H1 (cell line): ENCODE measurements around the gene PIK3CA. TPM values are rescaled to one million over a fixed set of nuclear protein-coding genes. Genes with fewer than 3 reads are reported as not detected.

ENCODE experiments used
- CTCF ChIA-PET: fragments of 300-600 bp; sonication (Branson Sonifier 250); formaldehyde crosslinking; loops from one replicate; lab custom pipeline; 2021; ENCODE audit not compliant: partially characterized antibody; lab: Charles Lee
- POLR2A ChIA-PET: fragments of 300-600 bp; sonication (Branson Sonifier 250); formaldehyde crosslinking; loops from one replicate; lab custom pipeline; 2021; ENCODE audit warnings: inconsistent platforms; ENCODE audit not compliant: partially characterized antibody; lab: Charles Lee
- DNase-seq, 2 experiments: peaks; one replicate each; pipeline versions ENCODE4 v3.0.0 to v3.0.0-alpha.2; 2010 to 2022; ENCODE audit warnings: low spot score in 2 of 2, low read depth in 1 of 2, mixed read lengths in 1 of 2
- FAIRE-seq: peaks from 2 replicates; lab custom pipeline; 2011; peaks lifted over from hg19 to GRCh38; lab: Jason Lieb, UNC
- H2AFZ ChIP-seq: 2 replicates; pipeline ENCODE4 v1.8.1; 2012; ENCODE audit warnings: low read length, inconsistent platforms
- H2AK5ac ChIP-seq: 2 replicates; pipeline ENCODE4 v1.6.1; 2013; ENCODE audit warnings: low read depth, low read length
- H2BK120ac ChIP-seq: replicated peaks from 2 replicates; pipeline ENCODE3; 2013; ENCODE audit warnings: low read depth, low read length, inconsistent platforms
- H2BK12ac ChIP-seq: 2 replicates; pipeline ENCODE4 v1.6.1; 2013; ENCODE audit warnings: low read depth, low read length
- H2BK15ac ChIP-seq: 2 replicates; pipeline ENCODE4 v1.6.1; 2013; ENCODE audit warnings: low read length
- H2BK20ac ChIP-seq: 2 replicates; pipeline ENCODE4 v1.6.1; 2013; ENCODE audit warnings: low read length
- H2BK5ac ChIP-seq: 2 replicates; pipeline ENCODE4 v1.6.1; 2013; ENCODE audit warnings: low read depth, low read length
- H3K14ac ChIP-seq: 2 replicates; pipeline ENCODE4 v1.6.1; 2013; ENCODE audit warnings: inconsistent platforms; ENCODE audit not compliant: insufficient read length
- H3K18ac ChIP-seq: 2 replicates; pipeline ENCODE4 v1.6.1; 2013; ENCODE audit warnings: low read length; ENCODE audit errors: extremely low read depth
- H3K23ac ChIP-seq: 2 replicates; pipeline ENCODE4 v1.6.1; 2013; ENCODE audit warnings: inconsistent platforms; ENCODE audit not compliant: insufficient read length
- H3K23me2 ChIP-seq: 2 replicates; pipeline ENCODE4 v1.6.1; 2013; ENCODE audit warnings: low read depth, low read length
- H3K27ac ChIP-seq: 2 replicates; pipeline ENCODE4 v1.6.1; 2011; ENCODE audit warnings: low read depth, low read length, inconsistent platforms
- H3K27me3 ChIP-seq, 4 experiments: replicated peaks in 1 of 4; 1 replicate in 1 of 4; 2 replicates in 3 of 4; pipeline versions ENCODE4 v1.6.1 to v1.8.1; 2011 to 2013; ENCODE audit warnings: low read length in 3 of 4, mild to moderate bottlenecking in 3 of 4, inconsistent platforms in 2 of 4, mixed read lengths in 2 of 4, moderate library complexity in 1 of 4; ENCODE audit not compliant: control insufficient read depth in 3 of 4, insufficient read depth in 3 of 4; ENCODE audit errors: extremely low read depth in 1 of 4
- H3K36me3 ChIP-seq, 4 experiments: 2 replicates each; pipeline versions ENCODE4 v1.6.1 to v1.8.1; 2011 to 2013; ENCODE audit warnings: mild to moderate bottlenecking in 4 of 4, low read length in 3 of 4, moderate library complexity in 2 of 4, control low read depth in 1 of 4, inconsistent platforms in 1 of 4; ENCODE audit not compliant: insufficient read depth in 4 of 4, control insufficient read depth in 2 of 4
- H3K4ac ChIP-seq: replicated peaks from 2 replicates; pipeline ENCODE3; 2013; ENCODE audit warnings: low read length, low read depth, mixed read lengths, inconsistent platforms; ENCODE audit not compliant: insufficient read length
- H3K4me1 ChIP-seq, 4 experiments: replicated peaks in 1 of 4; 1 replicate in 1 of 4; 2 replicates in 3 of 4; pipeline versions ENCODE4 v1.6.1 to v1.8.1; 2011 to 2013; ENCODE audit warnings: low read length in 3 of 4, inconsistent platforms in 2 of 4, mixed read lengths in 1 of 4; ENCODE audit not compliant: insufficient read depth in 4 of 4, control insufficient read depth in 3 of 4
- H3K4me2 ChIP-seq, 2 experiments: 2 replicates each; pipeline versions ENCODE4 v1.6.1 to v1.8.1; 2011 to 2013; ENCODE audit warnings: low read depth in 2 of 2, low read length in 2 of 2, control low read depth in 1 of 2, inconsistent platforms in 1 of 2, mild to moderate bottlenecking in 1 of 2; ENCODE audit not compliant: insufficient read depth in 1 of 2
- H3K4me3 ChIP-seq, 4 experiments: fragments of 200-600, 300-600 bp in 1 of 4; sonication (generic), shearing (Covaris generic), sonication (Bioruptor Twin) in 1 of 4; 2 replicates each; pipeline versions ENCODE4 v1.5.1 to v1.8.1; 2011 to 2016; ENCODE audit warnings: low read length in 4 of 4, low read depth in 3 of 4, control low read depth in 2 of 4, inconsistent platforms in 2 of 4, mild to moderate bottlenecking in 2 of 4, mixed read lengths in 1 of 4, moderate library complexity in 1 of 4; ENCODE audit not compliant: insufficient read depth in 2 of 4; ENCODE audit errors: extremely low read depth in 1 of 4
- H3K56ac ChIP-seq: replicated peaks from 2 replicates; pipeline ENCODE3; 2013; ENCODE audit warnings: low read depth, mild to moderate bottlenecking, mixed read lengths, low read length, inconsistent platforms; ENCODE audit not compliant: insufficient read length
- H3K79me1 ChIP-seq: 2 replicates; pipeline ENCODE4 v1.6.1; 2013; ENCODE audit warnings: low read depth, low read length, control low read depth
- H3K79me2 ChIP-seq, 2 experiments: 2 replicates each; pipeline versions ENCODE4 v1.6.1 to v1.8.1; 2012 to 2013; ENCODE audit warnings: low read length in 2 of 2, mild to moderate bottlenecking in 2 of 2, inconsistent platforms in 1 of 2; ENCODE audit not compliant: insufficient read depth in 2 of 2, control insufficient read depth in 1 of 2
- H3K9ac ChIP-seq, 4 experiments: replicated peaks in 1 of 4; 1 replicate in 1 of 4; 2 replicates in 3 of 4; pipeline versions ENCODE4 v1.6.1 to v1.8.1; 2011 to 2013; ENCODE audit warnings: low read depth in 3 of 4, low read length in 3 of 4, control low read depth in 2 of 4, mild to moderate bottlenecking in 2 of 4, moderate library complexity in 2 of 4, inconsistent platforms in 1 of 4; ENCODE audit errors: extremely low read depth in 1 of 4
- H3K9me3 ChIP-seq, 2 experiments: 2 replicates each; pipeline versions ENCODE4 v1.6.1 to v1.8.1; 2012 to 2013; ENCODE audit warnings: mild to moderate bottlenecking in 2 of 2, moderate library complexity in 2 of 2, control low read depth in 1 of 2, inconsistent platforms in 1 of 2, low read depth in 1 of 2, low read length in 1 of 2, mixed read lengths in 1 of 2; ENCODE audit not compliant: insufficient read depth in 2 of 2
- H4K20me1 ChIP-seq, 2 experiments: replicated peaks in 1 of 2; 2 replicates each; pipeline versions ENCODE3 to v1.8.1; 2011 to 2013; ENCODE audit warnings: inconsistent platforms in 2 of 2, low read length in 2 of 2, mild to moderate bottlenecking in 1 of 2; ENCODE audit not compliant: insufficient read depth in 2 of 2, control insufficient read depth in 1 of 2
- H4K5ac ChIP-seq: 2 replicates; pipeline ENCODE4 v1.6.1; 2013; ENCODE audit warnings: low read length, low read depth, mixed read lengths, inconsistent platforms; ENCODE audit not compliant: insufficient read length
- H4K8ac ChIP-seq: 2 replicates; pipeline ENCODE4 v1.8.0; 2013; ENCODE audit warnings: mild to moderate bottlenecking, moderate library complexity, low read length, inconsistent platforms; ENCODE audit not compliant: insufficient read depth; ENCODE audit errors: extremely low read depth
- H4K91ac ChIP-seq: replicated peaks from 2 replicates; pipeline ENCODE3; 2013; ENCODE audit warnings: low read length, mixed read lengths, inconsistent platforms; ENCODE audit not compliant: insufficient read length
- ASH2L ChIP-seq: fragments of 200-600, 300-600 bp; sonication (generic); IDR thresholded peaks from one replicate; pipeline ENCODE4 v1.7.1; 2017; ENCODE audit warnings: low read length
- BCL11A ChIP-seq, 2 experiments: IDR thresholded peaks; one replicate each; pipeline ENCODE4 v1.6.1; 2011; ENCODE audit warnings: low read depth in 2 of 2, low read length in 2 of 2, mild to moderate bottlenecking in 2 of 2
- BRCA1 ChIP-seq: IDR thresholded peaks from 2 replicates; pipeline ENCODE4 v1.6.1; 2012; ENCODE audit warnings: low read depth, low read length, improper control_type of control experiment
- CHD2 ChIP-seq: IDR thresholded peaks from 2 replicates; pipeline ENCODE4 v1.6.1; 2012; ENCODE audit warnings: low read length, improper control_type of control experiment
- E2F6 ChIP-seq: IDR thresholded peaks from 2 replicates; pipeline ENCODE4 v1.6.1; 2012; ENCODE audit warnings: inconsistent platforms
- GTF2F1 ChIP-seq: IDR thresholded peaks from 2 replicates; pipeline ENCODE4 v1.6.1; 2012; ENCODE audit warnings: low read depth, low read length, improper control_type of control experiment, borderline replicate concordance
- HDAC6 ChIP-seq: IDR thresholded peaks from one replicate; pipeline ENCODE4 v1.7.1; 2012; ENCODE audit warnings: low read depth, mild to moderate bottlenecking, inconsistent platforms, low read length, moderate library complexity
- KDM5A ChIP-seq: fragments of 200-600 bp; IDR thresholded peaks from 2 replicates; pipeline ENCODE4 v1.7.1; 2012; ENCODE audit warnings: mild to moderate bottlenecking, low read length, inconsistent platforms, mixed read lengths
- POLR2AphosphoS5 ChIP-seq: IDR thresholded peaks from 2 replicates; pipeline ENCODE4 v1.6.1; 2011; ENCODE audit warnings: low read depth, low read length
- SAP30 ChIP-seq: fragments of 300-600 bp; sonication (generic); IDR thresholded peaks from 2 replicates; pipeline ENCODE4 v1.7.1; 2012; ENCODE audit warnings: low read length, moderate library complexity, mild to moderate bottlenecking, inconsistent platforms; ENCODE audit not compliant: insufficient read depth, insufficient replicate concordance
- SP2 ChIP-seq: IDR thresholded peaks from 2 replicates; pipeline ENCODE4 v1.6.1; 2012; ENCODE audit warnings: mild to moderate bottlenecking, low read length, inconsistent platforms
- TBP ChIP-seq: IDR thresholded peaks from 2 replicates; pipeline ENCODE4 v1.6.1; 2011; ENCODE audit warnings: low read depth, low read length, improper control_type of control experiment
- USF2 ChIP-seq: IDR thresholded peaks from 2 replicates; pipeline ENCODE4 v1.6.1; 2011; ENCODE audit warnings: low read length, improper control_type of control experiment
- YY1 ChIP-seq: IDR thresholded peaks from 2 replicates; pipeline ENCODE4 v1.6.1; 2011; ENCODE audit warnings: low read depth, mild to moderate bottlenecking, low read length
- WGBS, 2 experiments: shearing (Covaris generic) in 1 of 2; methylation state at CpG; one replicate each; pipeline versions ENCODE4 v1.1.6 to v1.1.7; 2013 to 2015; ENCODE audit warnings: low lambda C conversion rate in 2 of 2, mixed read lengths in 2 of 2, inconsistent platforms in 1 of 2, low coverage in 1 of 2, missing lambda C conversion rate in 1 of 2; ENCODE audit not compliant: insufficient replicate concordance in 2 of 2, insufficient coverage in 1 of 2, insufficient read length in 1 of 2; ENCODE audit errors: extremely low coverage in 1 of 2, missing lambda C conversion rate in 1 of 2; 5-methylcytosine and 5-hydroxymethylcytosine counted together
- polyA plus RNA-seq, 7 experiments: library from polyadenylated mRNA; depleted of rRNA in 3 of 7; stranded (reverse) in 5 of 7; unstranded in 2 of 7; fragments of >200 nt in 5 of 7; fragments of 200-250 nt in 2 of 7; gene quantifications; 1 replicate in 5 of 7; 2 replicates in 1 of 7; 4 replicates in 1 of 7; pipeline versions ENCODE4 v1.2.1 to v1.2.3, GENCODE V29; 2011 to 2013; ENCODE audit warnings: missing spikeins in 2 of 7, mixed read lengths in 2 of 7
- total RNA-seq: library from RNA; stranded (reverse); fragmentation: NEBNext Ultra II Directional; extraction: Animal tissue kit (Norgen Biotek cat#: 25700); gene quantifications from 2 replicates; pipeline ENCODE4 v1.2.1, GENCODE V29; 2021

Gene PIK3CA
- total and polyA plus RNA-seq, 2 of the 8 experiments (the other 6 are each of a cell fraction or from before 2014, with no cell fraction given), result 1.6 to 11.3 TPM

- no peak overlapping the region for H4K5ac ChIP-seq
- no peak overlapping the region for H2AK5ac ChIP-seq
- H3K23ac ChIP-seq, result no peak overlapping the region
- H4K20me1 ChIP-seq, result no peaks in the 10 kb centered on the region
- no peak overlapping the region for H3K18ac ChIP-seq
- H3K36me3 ChIP-seq, result no peaks in the 10 kb centered on the region; a peak in 1 of 8 replicates
- POLR2A ChIA-PET, result no interaction called here
- FAIRE-seq (no peak), DNase-seq (no peak)
- H3K27ac ChIP-seq, result no peak overlapping the region
- H3K56ac ChIP-seq, result no peak overlapping the region
- no peak overlapping the region for H2BK120ac ChIP-seq
- no peak overlapping the region for H3K4me3 ChIP-seq
- H2BK20ac ChIP-seq, result no peak overlapping the region
- CTCF ChIA-PET, result no interaction called here
- H4K8ac ChIP-seq, result no peak overlapping the region
- WGBS, 2 experiments, result 84% methylated on average over 2 of the region's 2 CpGs; no CpG with 5 or more reads in 1 of the 2 experiments
- H3K79me1 ChIP-seq, result no peaks in the 10 kb centered on the region
- no peak overlapping the region for H2AFZ ChIP-seq
- no peaks in the 10 kb centered on the region for H3K23me2 ChIP-seq
- no peak overlapping the region for H2BK5ac ChIP-seq
- no peak overlapping the region for H3K9ac ChIP-seq
- no peaks in the 10 kb centered on the region for H3K27me3 ChIP-seq
- H3K79me2 ChIP-seq, result no peaks in the 10 kb centered on the region
- no peak overlapping the region for H2BK15ac ChIP-seq
- no peak overlapping the region for H3K4ac ChIP-seq
- no peak overlapping the region for H3K4me2 ChIP-seq
- H4K91ac ChIP-seq, result no peak overlapping the region
- H2BK12ac ChIP-seq, result no peak overlapping the region
- no peak overlapping the region for H3K14ac ChIP-seq
- H3K4me1 ChIP-seq, result no peaks in the 10 kb centered on the region
- peaks cover 3 to 6% of the 10 kb centered on the region in 2 experiments; a peak in 2 of 4 replicates for H3K9me3 ChIP-seq
- TF ChIP-seq BCL11A (IDR thresholded peaks at IDR 0.05; ENCODE audit: low read depth in 2 of 2, low read length in 2 of 2) (no peak), HDAC6 (no peak), SAP30 (no peak), TBP (no peak), CHD2 (no peak), SP2 (no peak), BRCA1 (no peak), POLR2AphosphoS5 (no peak), KDM5A (no peak), E2F6 (no peak), GTF2F1 (no peak), ASH2L (no peak), USF2 (no peak), YY1 (no peak)
Measured at GRCh38 chr3:179113903-179114302, 34.3 kb upstream of the PIK3CA start.
